Measurements from ENCODE around the gene VTI1A.

GRCh38 chr10:112433136-112433535 is 13.9 kb upstream of the VTI1A start:
- TF ChIP-seq CTCF (IDR thresholded peaks at IDR 0.05) (no peak), POLR2A (IDR thresholded peaks at IDR 0.05) (no peak)
